Prostate gland (tissue), 2 donors: ENCODE measurements around the gene ANKS1B. TPM values are rescaled to one million over a fixed set of nuclear protein-coding genes. Genes with fewer than 3 reads are reported as not detected.

Source experiments
- DNase-seq: peaks from one replicate; pipeline ENCODE4 v3.0.0-alpha.2; 2019; ENCODE audit warnings: low spot score
- H3K27ac ChIP-seq, 2 donors: fragments of 200-600 bp; sonication (generic); 2 replicates each; pipeline ENCODE4 v1.5.1; 2017 to 2019
- H3K27me3 ChIP-seq: fragments of 200-600 bp; sonication (generic); replicated peaks from 2 replicates; pipeline ENCODE4 v1.5.1; 2019; ENCODE audit not compliant: insufficient read depth
- H3K36me3 ChIP-seq, 2 donors: fragments of 200-600 bp; sonication (generic); 1 replicate in 1 of 2; 2 replicates in 1 of 2; pipeline versions ENCODE4 v1.5.1 to v1.8.1; 2017 to 2019
- H3K4me1 ChIP-seq: fragments of 200-600 bp; sonication (generic); replicated peaks from 2 replicates; pipeline ENCODE4 v1.5.1; 2019
- H3K4me3 ChIP-seq, 2 donors: fragments of 200-600 bp; sonication (generic); 2 replicates each; pipeline ENCODE4 v1.5.1; 2017 to 2019
- H3K9me3 ChIP-seq: fragments of 200-600 bp; sonication (generic); 2 replicates; pipeline ENCODE4 v1.5.1; 2017
- CTCF ChIP-seq, 4 experiments: fragments of 200-600 bp in 2 of 4; fragments of 450-650 bp in 2 of 4; sonication (generic) in 2 of 4; IDR thresholded peaks; 1 replicate in 3 of 4; 2 replicates in 1 of 4; pipeline ENCODE4 v1.5.1; 2016 to 2019; ENCODE audit warnings: antibody characterized with exemption in 4 of 4, mild to moderate bottlenecking in 2 of 4, moderate library complexity in 2 of 4
- POLR2A ChIP-seq: fragments of 450-650 bp; IDR thresholded peaks from one replicate; pipeline ENCODE4 v1.6.1; 2016; ENCODE audit warnings: antibody characterized with exemption, mild to moderate bottlenecking
- POLR2AphosphoS5 ChIP-seq: sonication (generic); formaldehyde crosslinking; IDR thresholded peaks from one replicate; pipeline ENCODE4 v1.6.1; 2017; ENCODE audit warnings: antibody characterized with exemption
- WGBS: methylation state at CpG from one replicate; pipeline ENCODE4 v1.1.5; 2018; 5-methylcytosine and 5-hydroxymethylcytosine counted together
- intact Hi-C: fragments of 100-400 bp; cut with DNase I; formaldehyde crosslinking; loops from one replicate; pipeline ENCODE4 v1.14.2; 2022
- total RNA-seq, 2 donors: library from RNA; depleted of rRNA; stranded (reverse); fragments of >200 nt; gene quantifications; one replicate each; pipeline ENCODE4 v1.1.0, GENCODE V29; 2016

The ANKS1B gene
- total RNA-seq, 2 donors from 2014 or later: 13.0 to 17.4 TPM

- Histone ChIP-seq H3K4me3 (no peak overlapping the region), H3K27ac (no peak overlapping the region), H3K36me3 (no peaks in the 10 kb centered on the region), H3K9me3 (no peaks in the 10 kb centered on the region), H3K4me1 (no peaks in the 10 kb centered on the region), H3K27me3 (no peaks in the 10 kb centered on the region)
- intact Hi-C loops: loop anchor here (5.0 to 10.0 kb wide), 2 partner anchors 75 to 92 kb away; partner anchors contain the start of gene ANKS1B
- no peak for DNase-seq
- 72% methylated on average over 4 of the region's 4 CpGs for WGBS
- TF ChIP-seq CTCF (IDR thresholded peaks at IDR 0.05) (no peak), POLR2AphosphoS5 (no peak), POLR2A (no peak)
Observed at GRCh38 chr12:99906786-99907579, 77.8 kb downstream of the ANKS1B start.

GRCh38 chr12:99901181-99901580, 83.6 kb downstream of the ANKS1B start:
- no peaks in the 10 kb centered on the region for H3K9me3 ChIP-seq
- no peak overlapping the region for H3K27ac ChIP-seq
- no peaks in the 10 kb centered on the region for H3K4me1 ChIP-seq
- no peaks in the 10 kb centered on the region for H3K27me3 ChIP-seq
- H3K36me3 ChIP-seq: no peaks in the 10 kb centered on the region
- intact Hi-C loops: loop anchor here (10.0 kb wide), 1 partner anchor 86 kb away; no protein-coding TSS in a partner anchor
- DNase-seq: no peak
- WGBS: 39% methylated on average over 2 of the region's 2 CpGs
- TF ChIP-seq POLR2AphosphoS5 (no peak), CTCF (IDR thresholded peaks at IDR 0.05) (no peak), POLR2A (no peak)
- H3K4me3 ChIP-seq: no peak overlapping the region

- DNase-seq: no peak
- TF ChIP-seq CTCF (IDR thresholded peaks at IDR 0.05): no peak
- TF ChIP-seq POLR2A: no peak
- no peak for TF ChIP-seq POLR2AphosphoS5
- no peaks in the 10 kb centered on the region for H3K9me3 ChIP-seq
- H3K27ac ChIP-seq: no peak overlapping the region
- 93% methylated on average over 5 of the region's 5 CpGs for WGBS
- H3K4me1 ChIP-seq: no peaks in the 10 kb centered on the region
- H3K27me3 ChIP-seq: no peaks in the 10 kb centered on the region
- no peaks in the 10 kb centered on the region for H3K36me3 ChIP-seq
- intact Hi-C loops: no loop called here
- no peak overlapping the region for H3K4me3 ChIP-seq
Observed at GRCh38 chr12:99898645-99899044, 86.1 kb downstream of the ANKS1B start.

GRCh38 chr12:99879439-99879838, 105.3 kb downstream of the ANKS1B start:
- H3K27ac ChIP-seq: no peak overlapping the region
- intact Hi-C loops: no loop called here
- no peaks in the 10 kb centered on the region for H3K36me3 ChIP-seq
- DNase-seq: no peak
- H3K9me3 ChIP-seq: no peaks in the 10 kb centered on the region
- no peaks in the 10 kb centered on the region for H3K4me1 ChIP-seq
- no peak overlapping the region for H3K4me3 ChIP-seq
- no peak for TF ChIP-seq POLR2A
- no peak for TF ChIP-seq CTCF (IDR thresholded peaks at IDR 0.05)
- no peak for TF ChIP-seq POLR2AphosphoS5
- no peaks in the 10 kb centered on the region for H3K27me3 ChIP-seq

- DNase-seq: no peak
- Histone ChIP-seq H3K4me1 (no peaks in the 10 kb centered on the region), H3K27ac (no peak overlapping the region), H3K4me3 (no peak overlapping the region), H3K36me3 (no peaks in the 10 kb centered on the region), H3K9me3 (no peaks in the 10 kb centered on the region), H3K27me3 (no peaks in the 10 kb centered on the region)
- intact Hi-C loops: no loop called here
- no peak for TF ChIP-seq CTCF (IDR thresholded peaks at IDR 0.05)
- no peak for TF ChIP-seq POLR2A
- TF ChIP-seq POLR2AphosphoS5: no peak
Observed at GRCh38 chr12:99875081-99875480, 109.7 kb downstream of the ANKS1B start.
